Activated T-helper 2 cell treated with anti-CD3 and anti-CD28 coated beads, Interferon-gamma antibody, Interleukin-2, Interleukin-4, amounts not matched to agents 10 μg/mL and 5 μg/mL and 100 μg/mL, durations not matched to agents 14 hours and 24 hours and 36 hours (primary cell): ENCODE measurements around the gene MYH7B. TPM values are rescaled to one million over a fixed set of nuclear protein-coding genes. Genes with fewer than 3 reads are reported as not detected.
A peak's percentile ranks its signal among the peaks of the same experiment; 100 is the strongest.

Experiments
- DNase-seq: peaks from one replicate; pipeline ENCODE4 v3.0.0; 2021; ENCODE audit warnings: low spot score
- H3K27ac Mint-ChIP-seq: one replicate; pipeline ENCODE4 v1.8.0; 2021; ENCODE audit warnings: mixed read lengths
- H3K27me3 Mint-ChIP-seq: one replicate; pipeline ENCODE4 v1.8.0; 2021; ENCODE audit warnings: low read depth, mixed read lengths
- H3K36me3 Mint-ChIP-seq: one replicate; pipeline ENCODE4 v1.8.0; 2021; ENCODE audit warnings: low read depth, mixed read lengths
- H3K4me1 Mint-ChIP-seq: one replicate; pipeline ENCODE4 v1.8.0; 2021; ENCODE audit warnings: low read depth, mixed read lengths
- H3K4me3 Mint-ChIP-seq: one replicate; pipeline ENCODE4 v1.8.0; 2021; ENCODE audit warnings: low read depth, mild to moderate bottlenecking, moderate library complexity, mixed read lengths
- H3K9me3 Mint-ChIP-seq: one replicate; pipeline ENCODE4 v1.8.0; 2021; ENCODE audit warnings: mixed read lengths
- intact Hi-C: fragments of 100-400 bp; cut with micrococcal nuclease; formaldehyde crosslinking; loops from one replicate; pipeline ENCODE4 v1.15.1; 2023
- total RNA-seq: library from RNA; stranded (reverse); gene quantifications from 2 replicates; pipeline ENCODE4 v1.2.3, GENCODE V29; 2022

MYH7B gene
- total RNA-seq, 1 donor from 2014 or later: 0.34 TPM

- peaks cover 13% of the 10 kb centered on the region for H3K4me1 Mint-ChIP-seq
- peaks cover 27% of the 10 kb centered on the region for H3K36me3 Mint-ChIP-seq
- no peaks in the 10 kb centered on the region for H3K27me3 Mint-ChIP-seq
- H3K27ac Mint-ChIP-seq: no peak overlapping the region
- H3K9me3 Mint-ChIP-seq: no peaks in the 10 kb centered on the region
- DNase-seq: no peak
- intact Hi-C loops: no loop called here
- H3K4me3 Mint-ChIP-seq: no peak overlapping the region
Observed at GRCh38 chr20:34951252-34951651, 4.4 kb upstream of the MYH7B start.

- Mint-ChIP-seq H3K36me3 (peaks cover 23% of the 10 kb centered on the region), H3K9me3 (no peaks in the 10 kb centered on the region), H3K27ac (no peak overlapping the region), H3K4me3 (no peak overlapping the region), H3K27me3 (no peaks in the 10 kb centered on the region), H3K4me1 (peaks cover 15% of the 10 kb centered on the region)
- no peak for DNase-seq
- intact Hi-C loops: no loop called here
Observed at GRCh38 chr20:34951652-34952051, 4.0 kb upstream of the MYH7B start.

GRCh38 chr20:34952671-34953070, 3.0 kb upstream of the MYH7B start:
- no peak for DNase-seq
- Mint-ChIP-seq H3K4me3 (no peak overlapping the region), H3K9me3 (no peaks in the 10 kb centered on the region), H3K4me1 (peaks cover 15% of the 10 kb centered on the region), H3K27ac (no peak overlapping the region), H3K27me3 (no peaks in the 10 kb centered on the region), H3K36me3 (peaks cover 21% of the 10 kb centered on the region)
- intact Hi-C loops: no loop called here

- H3K4me1 Mint-ChIP-seq: peaks cover 15% of the 10 kb centered on the region
- peaks cover 18% of the 10 kb centered on the region for H3K36me3 Mint-ChIP-seq
- H3K27me3 Mint-ChIP-seq: no peaks in the 10 kb centered on the region
- intact Hi-C loops: loop anchor here (2.0 kb wide), 3 partner anchors 35 to 129 kb away; partner anchors contain the start of gene NCOA6
- H3K9me3 Mint-ChIP-seq: no peaks in the 10 kb centered on the region
- H3K4me3 Mint-ChIP-seq: no peak overlapping the region
- H3K27ac Mint-ChIP-seq: no peak overlapping the region
- DNase-seq: no peak
Observed at GRCh38 chr20:34953960-34954359, 1.7 kb upstream of the MYH7B start.

- H3K36me3 Mint-ChIP-seq: peaks cover 9% of the 10 kb centered on the region
- intact Hi-C loops: loop anchor here (1.0 to 5.0 kb wide), 6 partner anchors 36 to 137 kb away; partner anchors contain the start of genes NCOA6 and TRPC4AP
- no peak for DNase-seq
- H3K4me3 Mint-ChIP-seq: peak overlapping the region; percentile 97
- H3K4me1 Mint-ChIP-seq: peaks cover 15% of the 10 kb centered on the region
- peak overlapping the region; percentile 97 for H3K27ac Mint-ChIP-seq
- H3K27me3 Mint-ChIP-seq: no peaks in the 10 kb centered on the region
- no peaks in the 10 kb centered on the region for H3K9me3 Mint-ChIP-seq
Observed at GRCh38 chr20:34954904-34955230, 801 bp upstream of the MYH7B start.

GRCh38 chr20:34956041-34956458, 382 bp downstream of the MYH7B start:
- Mint-ChIP-seq H3K9me3 (no peaks in the 10 kb centered on the region), H3K27ac (peak overlapping the region; percentile 97), H3K27me3 (no peaks in the 10 kb centered on the region), H3K36me3 (peaks cover 4% of the 10 kb centered on the region), H3K4me3 (peak overlapping the region; percentile 97), H3K4me1 (peaks cover 21% of the 10 kb centered on the region)
- no peak for DNase-seq
- intact Hi-C loops: loop anchor here (5.0 kb wide), 1 partner anchor 136 kb away; the partner anchor contains the start of gene TRPC4AP

GRCh38 chr20:34956751-34957472, 1.2 kb downstream of the MYH7B start:
- intact Hi-C loops: loop anchor here (5.0 kb wide), 1 partner anchor 135 kb away; the partner anchor contains the start of gene TRPC4AP
- H3K27ac Mint-ChIP-seq: peak overlapping the region; percentile 97

GRCh38 chr20:34964486-34964885, 8.8 kb downstream of the MYH7B start:
- H3K9me3 Mint-ChIP-seq: no peaks in the 10 kb centered on the region
- intact Hi-C loops: no loop called here

More at GRCh38 chr20:34956751-34957472, 1.2 kb downstream of the MYH7B start:
- no peak for DNase-seq
- Mint-ChIP-seq H3K4me1 (peaks cover 21% of the 10 kb centered on the region), H3K4me3 (no peak overlapping the region), H3K36me3 (no peaks in the 10 kb centered on the region), H3K9me3 (no peaks in the 10 kb centered on the region), H3K27me3 (no peaks in the 10 kb centered on the region)

GRCh38 chr20:34965051-34965450, 9.4 kb downstream of the MYH7B start:
- no peaks in the 10 kb centered on the region for H3K9me3 Mint-ChIP-seq
- no peak overlapping the region for H3K4me3 Mint-ChIP-seq
- H3K27me3 Mint-ChIP-seq: peaks cover 5% of the 10 kb centered on the region
- no peaks in the 10 kb centered on the region for H3K36me3 Mint-ChIP-seq
- intact Hi-C loops: no loop called here
- H3K4me1 Mint-ChIP-seq: peaks cover 6% of the 10 kb centered on the region
- no peak for DNase-seq
- no peak overlapping the region for H3K27ac Mint-ChIP-seq

More at GRCh38 chr20:34964486-34964885, 8.8 kb downstream of the MYH7B start:
- Mint-ChIP-seq H3K27ac (no peak overlapping the region), H3K27me3 (peaks cover 5% of the 10 kb centered on the region), H3K4me3 (no peak overlapping the region), H3K4me1 (peaks cover 6% of the 10 kb centered on the region), H3K36me3 (no peaks in the 10 kb centered on the region)
- DNase-seq: no peak

- Mint-ChIP-seq H3K36me3 (no peaks in the 10 kb centered on the region), H3K27ac (no peak overlapping the region), H3K27me3 (peaks cover 5% of the 10 kb centered on the region), H3K4me3 (no peak overlapping the region), H3K4me1 (no peaks in the 10 kb centered on the region), H3K9me3 (no peaks in the 10 kb centered on the region)
- intact Hi-C loops: no loop called here
- no peak for DNase-seq
Observed at GRCh38 chr20:34967421-34967820, 11.8 kb downstream of the MYH7B start.

- Mint-ChIP-seq H3K4me3 (no peak overlapping the region), H3K4me1 (no peaks in the 10 kb centered on the region), H3K9me3 (no peaks in the 10 kb centered on the region), H3K36me3 (no peaks in the 10 kb centered on the region), H3K27ac (no peak overlapping the region), H3K27me3 (peaks cover 8% of the 10 kb centered on the region)
- no peak for DNase-seq
- intact Hi-C loops: no loop called here
Observed at GRCh38 chr20:34968042-34968775, 12.5 kb downstream of the MYH7B start.

GRCh38 chr20:34970193-34970840, 14.6 kb downstream of the MYH7B start:
- Mint-ChIP-seq H3K27me3 (peaks cover 5% of the 10 kb centered on the region), H3K27ac (no peak overlapping the region), H3K4me3 (no peak overlapping the region), H3K4me1 (no peaks in the 10 kb centered on the region), H3K9me3 (no peaks in the 10 kb centered on the region), H3K36me3 (no peaks in the 10 kb centered on the region)
- no peak for DNase-seq
- intact Hi-C loops: no loop called here
